HepG2 (cell line): ENCODE measurements around the gene TPP2. TPM values are rescaled to one million over a fixed set of nuclear protein-coding genes. Genes with fewer than 3 reads are reported as not detected.

Experiments
- ATAC-seq: fragments of 200-7000 bp; cut with Tn5 transposase; 3 replicates; pipeline ENCODE4 v1.9.1; 2020; ENCODE audit warnings: mild to moderate bottlenecking, moderate library complexity
- BruUV-seq: library from RNA; stranded (reverse); fragments of 400-500 nt; replicated peaks from 2 replicates; lab custom pipeline; 2021; lab: Mats Ljungman, UMichigan
- CTCF ChIA-PET: fragments of 300-600 bp; formaldehyde crosslinking; extraction: SDS; loops from one replicate; lab custom pipeline; 2021; ENCODE audit warnings: low total read pairs, inconsistent platforms, low intra/inter-chr PET ratio; lab: Yijun Ruan, JAX
- POLR2A ChIA-PET: fragments of 350-600 bp; sonication (Branson Sonifier 250); formaldehyde crosslinking; loops from one replicate; lab custom pipeline; 2020; ENCODE audit warnings: antibody characterized with exemption, inconsistent platforms; lab: Yijun Ruan, JAX
- DNase-seq: peaks from one replicate; pipeline ENCODE4 v3.0.0-alpha.2; 2015; ENCODE audit warnings: low spot score
- FAIRE-seq: peaks from 3 replicates; lab custom pipeline; 2011; peaks lifted over from hg19 to GRCh38; lab: Jason Lieb, UNC
- H2AFZ ChIP-seq: one replicate; pipeline ENCODE4 v1.6.1; 2011; ENCODE audit warnings: low read length, inconsistent platforms
- H3K27ac ChIP-seq: fragments of 300-600 bp; 3 replicates; pipeline ENCODE4 v1.8.0; 2011; ENCODE audit warnings: mixed run types, mild to moderate bottlenecking, mixed read lengths, low read length, inconsistent platforms; ENCODE audit not compliant: insufficient read depth; ENCODE audit errors: extremely low read length
- H3K27me3 ChIP-seq, 2 experiments: fragments of 200-600 bp in 1 of 2; 2 replicates in 1 of 2; 3 replicates in 1 of 2; pipeline versions ENCODE4 v1.6.0 to v1.8.0; 2011; ENCODE audit warnings: low read length in 2 of 2, mild to moderate bottlenecking in 2 of 2, moderate library complexity in 2 of 2, inconsistent platforms in 1 of 2; ENCODE audit not compliant: insufficient read depth in 2 of 2, control insufficient read depth in 1 of 2
- H3K36me3 ChIP-seq, 2 experiments: fragments of 200-600 bp in 1 of 2; replicated peaks in 1 of 2; 2 replicates in 1 of 2; 3 replicates in 1 of 2; pipeline versions ENCODE4 v1.5.1 to v1.8.0; 2011; ENCODE audit warnings: low read length in 2 of 2, inconsistent platforms in 1 of 2; ENCODE audit not compliant: insufficient read depth in 2 of 2, control insufficient read depth in 1 of 2
- H3K4me1 ChIP-seq: 2 replicates; pipeline ENCODE4 v1.5.1; 2012; ENCODE audit warnings: low read length, inconsistent platforms; ENCODE audit not compliant: insufficient read depth
- H3K4me2 ChIP-seq: 2 replicates; pipeline ENCODE4 v1.6.0; 2011; ENCODE audit warnings: low read depth, low read length, inconsistent platforms
- H3K4me3 ChIP-seq, 3 experiments: fragments of 200-600 bp in 1 of 3; sonication (generic), shearing (Covaris generic) in 1 of 3; replicated peaks in 1 of 3; 2 replicates each; pipeline ENCODE4 v1.5.1; 2011 to 2016; ENCODE audit warnings: low read length in 3 of 3, inconsistent platforms in 2 of 3, low read depth in 2 of 3, mild to moderate bottlenecking in 2 of 3, control low read depth in 1 of 3, mixed read lengths in 1 of 3; ENCODE audit not compliant: insufficient read depth in 1 of 3
- H3K79me2 ChIP-seq: one replicate; pipeline ENCODE4 v1.6.1; 2011; ENCODE audit warnings: low read length, inconsistent platforms; ENCODE audit not compliant: insufficient read depth
- H3K9ac ChIP-seq: 2 replicates; pipeline ENCODE4 v1.6.0; 2011; ENCODE audit warnings: mild to moderate bottlenecking, low read depth, low read length, inconsistent platforms; ENCODE audit not compliant: insufficient read depth
- H3K9me3 ChIP-seq: 2 replicates; pipeline ENCODE4 v1.5.1; 2012; ENCODE audit warnings: mild to moderate bottlenecking, low read length
- H4K20me1 ChIP-seq: 2 replicates; pipeline ENCODE4 v1.6.0; 2011; ENCODE audit warnings: inconsistent platforms, mild to moderate bottlenecking, low read length, moderate library complexity; ENCODE audit not compliant: insufficient read depth
- FOSL1 ChIP-seq: sonication (generic); formaldehyde crosslinking; IDR thresholded peaks from 2 replicates; pipeline ENCODE4 v1.9.0; 2021; ENCODE audit warnings: missing genetic modification reagents, borderline replicate concordance
- FOXA3 ChIP-seq: IDR thresholded peaks from 2 replicates; pipeline ENCODE4 v1.6.1; 2016; ENCODE audit warnings: missing genetic modification reagents, missing compliant biosample characterization
- HDAC1 ChIP-seq: sonication (generic); formaldehyde crosslinking; IDR thresholded peaks from 2 replicates; pipeline ENCODE4 v1.5.1; 2020; ENCODE audit warnings: mild to moderate bottlenecking, missing genetic modification reagents
- KDM5A ChIP-seq: fragments of 200-600 bp; sonication (generic); IDR thresholded peaks from 2 replicates; pipeline ENCODE4 v1.7.0; 2018; ENCODE audit warnings: antibody characterized with exemption, mild to moderate bottlenecking, low read length, borderline replicate concordance
- MAZ ChIP-seq, 2 experiments: sonication (generic) in 1 of 2; formaldehyde crosslinking in 1 of 2; IDR thresholded peaks; 2 replicates each; pipeline versions ENCODE4 v1.5.0 to v1.6.1; 2012 to 2020; ENCODE audit warnings: low read depth in 2 of 2, mild to moderate bottlenecking in 2 of 2, borderline replicate concordance in 1 of 2, improper control_type of control experiment in 1 of 2, low read length in 1 of 2, missing genetic modification reagents in 1 of 2, moderate library complexity in 1 of 2
- MTA1 ChIP-seq: sonication (generic); formaldehyde crosslinking; IDR thresholded peaks from 2 replicates; pipeline ENCODE4 v1.4.0; 2020; ENCODE audit warnings: missing genetic modification reagents, mild to moderate bottlenecking, borderline replicate concordance
- PTBP1 ChIP-seq: fragments of 200-400 bp; formaldehyde crosslinking; IDR thresholded peaks from 2 replicates; pipeline ENCODE4 v1.6.1; 2018; ENCODE audit warnings: low read length, low read depth; ENCODE audit not compliant: poor library complexity, severe bottlenecking
- TSC22D2 ChIP-seq: sonication (generic); formaldehyde crosslinking; IDR thresholded peaks from 2 replicates; pipeline ENCODE4 v1.5.1; 2020; ENCODE audit warnings: missing genetic modification reagents, mild to moderate bottlenecking, borderline replicate concordance
- ZFP90 ChIP-seq: sonication (generic); formaldehyde crosslinking; IDR thresholded peaks from 2 replicates; pipeline ENCODE4 v1.8.0; 2022; ENCODE audit warnings: missing genetic modification reagents, mild to moderate bottlenecking, inconsistent platforms, borderline replicate concordance
- ZNF17 ChIP-seq: sonication (generic); formaldehyde crosslinking; IDR thresholded peaks from 2 replicates; pipeline ENCODE4 v1.5.0; 2020; ENCODE audit warnings: mild to moderate bottlenecking, missing genetic modification reagents
- ZNF34 ChIP-seq: sonication (generic); formaldehyde crosslinking; IDR thresholded peaks from 2 replicates; pipeline ENCODE4 v1.4.0; 2020; ENCODE audit warnings: mild to moderate bottlenecking, missing genetic modification reagents, borderline replicate concordance
- ZNF441 ChIP-seq: sonication (generic); formaldehyde crosslinking; IDR thresholded peaks from 2 replicates; pipeline ENCODE4 v1.7.0; 2021; ENCODE audit warnings: missing genetic modification reagents, borderline replicate concordance
- ZNF558 ChIP-seq: sonication (generic); formaldehyde crosslinking; IDR thresholded peaks from 2 replicates; pipeline ENCODE4 v1.9.0; 2022; ENCODE audit warnings: mild to moderate bottlenecking, missing genetic modification reagents, borderline replicate concordance
- ZNF772 ChIP-seq: sonication (generic); formaldehyde crosslinking; IDR thresholded peaks from 2 replicates; pipeline ENCODE4 v1.5.0; 2020; ENCODE audit warnings: mild to moderate bottlenecking, missing genetic modification reagents
- ZNF780A ChIP-seq: sonication (generic); formaldehyde crosslinking; IDR thresholded peaks from 2 replicates; pipeline ENCODE4 v1.8.0; 2022; ENCODE audit warnings: mild to moderate bottlenecking, missing genetic modification reagents, moderate library complexity
- ZNF790 ChIP-seq: sonication (generic); formaldehyde crosslinking; IDR thresholded peaks from 2 replicates; pipeline ENCODE4 v1.8.0; 2022; ENCODE audit warnings: missing genetic modification reagents, mild to moderate bottlenecking, borderline replicate concordance
- ZSCAN30 ChIP-seq: sonication (generic); formaldehyde crosslinking; IDR thresholded peaks from 2 replicates; pipeline ENCODE4 v1.5.0; 2020; ENCODE audit warnings: mild to moderate bottlenecking, missing genetic modification reagents
- WGBS: methylation state at CpG from one replicate; pipeline ENCODE4 v1.1.6; 2017; ENCODE audit warnings: low lambda C conversion rate; 5-methylcytosine and 5-hydroxymethylcytosine counted together
- in situ Hi-C: cut with HindIII; loops from 2 replicates; pipeline ENCODE4 v1.10.0; 2017; ENCODE audit warnings: low pct_unique_long_range_greater_than_20kb; ENCODE audit not compliant: extremely low pct_ligation_motif_present
- intact Hi-C: fragments of 100-400 bp; cut with micrococcal nuclease; formaldehyde crosslinking; loops from one replicate; pipeline ENCODE4 v1.10.0; 2022; ENCODE audit not compliant: unreplicated experiment
- polyA plus RNA-seq, 8 experiments: library from polyadenylated mRNA; depleted of rRNA in 3 of 8; stranded (reverse) in 7 of 8; unstranded in 1 of 8; fragments of >200 nt; fragmentation: Illumina TruSeq in 4 of 8; extraction: Trizol in 4 of 8; gene quantifications; 2 replicates each; pipeline versions ENCODE4 v1.2.1 to v1.2.3, GENCODE V29; 2011 to 2016; ENCODE audit warnings: low read depth in 4 of 8, missing spikeins in 1 of 8, mixed read lengths in 1 of 8; ENCODE audit not compliant: insufficient read depth in 1 of 8
- total RNA-seq, 5 experiments: library from RNA; depleted of rRNA; stranded (reverse); fragments of >200 nt; fragmentation: Illumina TruSeq; extraction: Trizol; gene quantifications; 2 replicates each; pipeline ENCODE4 v1.2.3, GENCODE V29; 2016; ENCODE audit warnings: low read depth in 1 of 5
- TF ChIP-seq, protein P1 (sequence below): sonication (generic); formaldehyde crosslinking; IDR thresholded peaks from 2 replicates; pipeline ENCODE4 v1.9.0; 2021; ENCODE audit warnings: missing genetic modification reagents, borderline replicate concordance

TPP2 gene
- total and polyA plus RNA-seq, 2 of the 13 experiments (the other 11 are each of a cell fraction or from before 2014, with no cell fraction given): 16.4 to 52.1 TPM

GRCh38 chr13:102593466-102593865 lies 3.3 kb upstream of the TPP2 start (continued):
- no peak for TF ChIP-seq KDM5A

DNA sequence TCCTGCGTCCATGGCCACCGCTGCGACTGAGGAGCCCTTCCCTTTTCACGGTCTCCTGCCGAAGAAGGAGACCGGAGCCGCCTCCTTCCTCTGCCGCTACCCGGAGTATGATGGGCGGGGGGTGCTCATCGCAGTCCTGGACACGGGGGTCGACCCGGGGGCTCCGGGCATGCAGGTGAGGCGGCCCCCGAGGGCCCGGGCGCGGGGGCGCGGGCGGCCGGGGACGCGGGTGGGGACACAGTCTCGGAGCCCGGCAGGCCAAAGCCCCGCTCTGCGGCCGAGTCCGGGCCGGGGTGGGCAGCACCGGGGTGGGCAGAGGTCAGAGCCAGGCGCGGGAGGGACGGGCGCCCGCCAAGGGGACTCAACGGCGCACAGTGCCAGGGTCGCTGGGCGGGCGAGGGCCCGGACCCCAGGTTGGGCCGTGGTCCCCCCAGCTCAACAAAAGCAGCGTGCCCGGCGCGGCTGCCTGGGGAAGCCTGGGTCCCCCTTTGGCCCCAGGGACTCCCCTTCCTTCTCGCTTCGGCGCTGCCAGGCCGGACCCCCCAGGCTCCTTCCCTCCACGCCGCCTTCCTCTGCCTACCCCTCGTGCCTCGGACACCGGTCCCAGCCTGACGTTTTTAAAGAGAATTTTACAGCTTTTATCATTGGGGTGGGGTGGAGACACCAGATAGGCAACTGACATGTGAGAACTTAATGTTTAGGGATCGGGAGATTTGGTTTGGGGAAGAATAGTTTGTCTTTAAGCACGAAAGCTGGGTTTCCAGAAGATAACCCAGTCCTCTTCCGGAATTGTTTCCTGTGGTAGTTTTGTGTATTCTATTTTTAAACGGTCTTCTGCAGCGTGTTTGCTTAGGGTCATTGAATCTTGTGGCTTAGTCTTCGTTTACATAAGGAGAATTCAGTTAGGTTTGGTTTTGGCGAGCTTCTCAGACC lies 509 bp downstream of the TPP2 start:
- intact Hi-C loops: loop anchor here (5.0 kb wide), 1 partner anchor 60 kb away; no protein-coding TSS in a partner anchor
- peak; percentile 12; the same call in 1 of the 2 replicates for TF ChIP-seq ZNF441 (CRISPR knock-in tag)
- 0 out of 2 replicates have a peak, but pooled peaks have one; percentile 0 for TF ChIP-seq ZNF790 (CRISPR knock-in tag)
- TF ChIP-seq MAZ (IDR thresholded peaks at IDR 0.05; ENCODE audit: borderline replicate concordance, low read depth, low read length): no peak
- TF ChIP-seq MAZ (CRISPR knock-in tag; IDR thresholded peaks at IDR 0.05; ENCODE audit: low read depth): peak; percentile 7; the same call in 1 of the 2 replicates
- TF ChIP-seq ZFP90 (CRISPR knock-in tag): no peak
- TF ChIP-seq ZNF17: no peak
- TF ChIP-seq FOSL1 (CRISPR knock-in tag): no peak
- TF ChIP-seq MTA1 (CRISPR knock-in tag): peak; percentile 84; the same call in 1 of the 2 replicates
- 0 out of 2 replicates have a peak, but pooled peaks have one; percentile 66 for TF ChIP-seq TSC22D2 (CRISPR knock-in tag)
- no peak for TF ChIP-seq PTBP1
- TF ChIP-seq FOXA3 (CRISPR knock-in tag): peak; percentile 27; the same call in 1 of the 2 replicates
- TF ChIP-seq ZNF780A (CRISPR knock-in tag): 0 out of 2 replicates have a peak, but pooled peaks have one; percentile 24
- TF ChIP-seq, protein P1, sequence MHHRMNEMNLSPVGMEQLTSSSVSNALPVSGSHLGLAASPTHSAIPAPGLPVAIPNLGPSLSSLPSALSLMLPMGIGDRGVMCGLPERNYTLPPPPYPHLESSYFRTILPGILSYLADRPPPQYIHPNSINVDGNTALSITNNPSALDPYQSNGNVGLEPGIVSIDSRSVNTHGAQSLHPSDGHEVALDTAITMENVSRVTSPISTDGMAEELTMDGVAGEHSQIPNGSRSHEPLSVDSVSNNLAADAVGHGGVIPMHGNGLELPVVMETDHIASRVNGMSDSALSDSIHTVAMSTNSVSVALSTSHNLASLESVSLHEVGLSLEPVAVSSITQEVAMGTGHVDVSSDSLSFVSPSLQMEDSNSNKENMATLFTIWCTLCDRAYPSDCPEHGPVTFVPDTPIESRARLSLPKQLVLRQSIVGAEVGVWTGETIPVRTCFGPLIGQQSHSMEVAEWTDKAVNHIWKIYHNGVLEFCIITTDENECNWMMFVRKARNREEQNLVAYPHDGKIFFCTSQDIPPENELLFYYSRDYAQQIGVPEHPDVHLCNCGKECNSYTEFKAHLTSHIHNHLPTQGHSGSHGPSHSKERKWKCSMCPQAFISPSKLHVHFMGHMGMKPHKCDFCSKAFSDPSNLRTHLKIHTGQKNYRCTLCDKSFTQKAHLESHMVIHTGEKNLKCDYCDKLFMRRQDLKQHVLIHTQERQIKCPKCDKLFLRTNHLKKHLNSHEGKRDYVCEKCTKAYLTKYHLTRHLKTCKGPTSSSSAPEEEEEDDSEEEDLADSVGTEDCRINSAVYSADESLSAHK: no peak
- TF ChIP-seq ZNF772 (CRISPR knock-in tag): peak; percentile 28; the same call in 1 of the 2 replicates
- peak; percentile 71; the same call in 1 of the 2 replicates for TF ChIP-seq HDAC1 (CRISPR knock-in tag)
- no peak for TF ChIP-seq ZSCAN30
- 0 out of 2 replicates have a peak, but pooled peaks have one; percentile 23 for TF ChIP-seq ZNF34 (CRISPR knock-in tag)
- peak; percentile 8; the same call in 1 of the 2 replicates for TF ChIP-seq ZNF558 (CRISPR knock-in tag)

More for the DNA sequence above, 509 bp downstream of the TPP2 start:
- ChIA-PET CTCF (no interaction called here), POLR2A (interaction anchor here (1.2 to 3.0 kb wide), 6 partner anchors 9 to 249 kb away, joined by 3 to 31 read pairs (median 4); partner anchors contain the start of gene ERCC5)
- Histone ChIP-seq H3K36me3 (peaks cover 0 to 2% of the 10 kb centered on the region in 2 experiments; a peak in 3 of 5 replicates), H2AFZ (peak overlapping the region; percentile 61), H3K4me3 (peak overlapping the region; percentile 85 to 92 (median 88)), H3K4me2 (peak overlapping the region; percentile 80), H3K9me3 (no peaks in the 10 kb centered on the region), H3K4me1 (peaks cover 43% of the 10 kb centered on the region), H3K79me2 (peaks cover 57% of the 10 kb centered on the region), H3K9ac (peak overlapping the region; percentile 92), H3K27me3 (no peaks in the 10 kb centered on the region; a peak in 2 of 5 replicates), H4K20me1 (peaks cover 19% of the 10 kb centered on the region; the same call in 1 of the 2 replicates), H3K27ac (peak overlapping the region; percentile 94)
- peak; percentile 42 for ATAC-seq
- DNase-seq: no peak
- no peak for FAIRE-seq
- no TSS peak for BruUV-seq
- in situ Hi-C loops: loop anchor here (5.0 kb wide), 1 partner anchor 250 kb away; the partner anchor contains the start of gene ERCC5
- WGBS: 1% methylated on average over 19 of the region's 67 CpGs
